Thoracic aorta (tissue), 2 donors: ENCODE data around the gene CASQ1. TPM values are rescaled to one million over a fixed set of nuclear protein-coding genes. Genes with fewer than 3 reads are reported as not detected.

Source experiments
- ATAC-seq: fragments of 150-250 bp; one replicate; pipeline ENCODE4 v1.8.0; 2017; ENCODE audit warnings: low read depth; ENCODE audit not compliant: insufficient number of reproducible peaks, low FRiP score
- DNase-seq: peaks from one replicate; pipeline ENCODE4 v3.0.0-alpha.2; 2020; ENCODE audit warnings: low spot score
- H3K27ac ChIP-seq, 2 donors: fragments of 200-600 bp; sonication (generic); 1 replicate in 1 of 2; 2 replicates in 1 of 2; pipeline ENCODE4 v1.5.1; 2016; ENCODE audit warnings: mild to moderate bottlenecking in 2 of 2, moderate library complexity in 2 of 2
- H3K27me3 ChIP-seq: fragments of 200-600 bp; sonication (generic); replicated peaks from 2 replicates; pipeline ENCODE4 v1.6.0; 2016; ENCODE audit warnings: mild to moderate bottlenecking; ENCODE audit not compliant: insufficient read depth
- H3K36me3 ChIP-seq: fragments of 200-600 bp; sonication (generic); one replicate; pipeline ENCODE4 v1.5.1; 2016
- H3K4me1 ChIP-seq, 2 donors: fragments of 200-600 bp; sonication (generic); 1 replicate in 1 of 2; 2 replicates in 1 of 2; pipeline versions ENCODE4 v1.5.1 to v1.6.0; 2016; ENCODE audit warnings: low read depth in 2 of 2, mild to moderate bottlenecking in 1 of 2; ENCODE audit not compliant: control insufficient read depth in 1 of 2
- H3K4me3 ChIP-seq: fragments of 200-600 bp; sonication (generic); 2 replicates; pipeline ENCODE4 v1.5.1; 2016; ENCODE audit warnings: mild to moderate bottlenecking
- H3K9me3 ChIP-seq: fragments of 200-600 bp; sonication (generic); 2 replicates; pipeline ENCODE4 v1.5.1; 2016
- total RNA-seq, 2 donors: library from RNA; depleted of rRNA; stranded (reverse); fragments of >200 nt; gene quantifications; one replicate each; pipeline versions ENCODE4 v1.1.0 to v1.2.3, GENCODE V29; 2016
- TF ChIP-seq, protein P1 (sequence below): fragments of 200-600 bp; sonication (generic); IDR thresholded peaks from one replicate; pipeline ENCODE4 v1.5.1; 2019; ENCODE audit warnings: antibody characterized with exemption

Gene CASQ1
- total RNA-seq = 10 to 100 TPM in 1 of 2 donors, 1 to 10 TPM in 1; 6.0 to 10.7 TPM

DNA sequence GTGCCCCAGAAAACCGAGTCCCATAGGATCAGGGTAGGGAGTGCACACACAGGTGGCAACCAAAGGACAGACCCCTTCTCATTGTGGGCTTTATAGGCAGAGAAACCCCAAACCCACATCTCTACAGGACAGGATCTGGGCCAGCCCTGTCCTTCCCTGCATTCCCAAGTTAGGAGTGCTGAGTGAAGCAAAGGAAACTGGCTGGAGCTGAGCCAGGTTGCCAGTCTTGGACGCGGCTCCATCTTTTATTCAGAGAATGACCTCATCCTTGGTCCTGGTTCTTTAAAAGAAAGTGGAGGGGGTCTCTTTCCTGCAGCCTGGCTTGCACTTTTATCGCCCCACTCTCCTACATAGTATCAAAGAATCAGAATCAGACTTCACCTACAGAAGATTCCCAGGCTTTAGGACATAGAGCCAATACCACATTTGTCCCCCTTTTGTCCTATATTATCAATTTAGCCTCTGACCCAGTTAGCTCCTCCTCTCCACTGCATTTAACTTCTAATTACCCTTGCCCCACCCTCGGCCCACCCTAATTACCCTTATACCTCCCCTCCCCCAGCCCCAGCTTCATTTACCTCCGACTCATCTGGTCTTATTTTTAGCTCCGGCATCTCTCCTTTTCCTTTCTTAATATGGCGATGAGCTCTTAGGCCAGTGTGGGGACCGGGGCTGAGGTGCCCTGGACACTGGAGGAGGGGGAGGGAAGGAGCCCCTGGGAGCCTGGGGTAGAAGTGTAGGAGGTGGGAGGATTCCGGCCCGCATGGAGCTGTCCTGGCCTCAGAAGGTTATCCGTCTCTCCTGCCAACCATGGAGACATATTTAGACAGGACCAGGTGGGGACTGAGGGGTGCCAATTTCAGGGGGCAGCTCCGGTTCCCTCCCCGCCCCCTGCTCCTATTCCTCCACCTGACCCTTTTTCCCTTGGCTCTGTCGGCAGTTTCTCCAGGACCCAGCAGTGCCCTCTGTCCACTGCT is at the start of gene CASQ1:
Gene CASQ1 (plus strand): TSS at position 927 of the 977 bp plus-strand sequence. CDS start 177 bp downstream, outside the sequence.
- no peaks in the 10 kb centered on the region for H3K27me3 ChIP-seq
- H3K4me1 ChIP-seq = peaks cover 12 to 44% of the 10 kb centered on the region in 2 donors
- no peaks in the 10 kb centered on the region for H3K36me3 ChIP-seq
- H3K9me3 ChIP-seq = no peaks in the 10 kb centered on the region
- no peak for DNase-seq
- peak within 1 kb of the TSS in 1 of 2 donors; percentile 49 for H3K27ac ChIP-seq
- TF ChIP-seq, protein P1, sequence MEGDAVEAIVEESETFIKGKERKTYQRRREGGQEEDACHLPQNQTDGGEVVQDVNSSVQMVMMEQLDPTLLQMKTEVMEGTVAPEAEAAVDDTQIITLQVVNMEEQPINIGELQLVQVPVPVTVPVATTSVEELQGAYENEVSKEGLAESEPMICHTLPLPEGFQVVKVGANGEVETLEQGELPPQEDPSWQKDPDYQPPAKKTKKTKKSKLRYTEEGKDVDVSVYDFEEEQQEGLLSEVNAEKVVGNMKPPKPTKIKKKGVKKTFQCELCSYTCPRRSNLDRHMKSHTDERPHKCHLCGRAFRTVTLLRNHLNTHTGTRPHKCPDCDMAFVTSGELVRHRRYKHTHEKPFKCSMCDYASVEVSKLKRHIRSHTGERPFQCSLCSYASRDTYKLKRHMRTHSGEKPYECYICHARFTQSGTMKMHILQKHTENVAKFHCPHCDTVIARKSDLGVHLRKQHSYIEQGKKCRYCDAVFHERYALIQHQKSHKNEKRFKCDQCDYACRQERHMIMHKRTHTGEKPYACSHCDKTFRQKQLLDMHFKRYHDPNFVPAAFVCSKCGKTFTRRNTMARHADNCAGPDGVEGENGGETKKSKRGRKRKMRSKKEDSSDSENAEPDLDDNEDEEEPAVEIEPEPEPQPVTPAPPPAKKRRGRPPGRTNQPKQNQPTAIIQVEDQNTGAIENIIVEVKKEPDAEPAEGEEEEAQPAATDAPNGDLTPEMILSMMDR = no peak
- peak; percentile 74 for ATAC-seq
- H3K4me3 ChIP-seq = peak within 1 kb of the TSS; percentile 40

DNA sequence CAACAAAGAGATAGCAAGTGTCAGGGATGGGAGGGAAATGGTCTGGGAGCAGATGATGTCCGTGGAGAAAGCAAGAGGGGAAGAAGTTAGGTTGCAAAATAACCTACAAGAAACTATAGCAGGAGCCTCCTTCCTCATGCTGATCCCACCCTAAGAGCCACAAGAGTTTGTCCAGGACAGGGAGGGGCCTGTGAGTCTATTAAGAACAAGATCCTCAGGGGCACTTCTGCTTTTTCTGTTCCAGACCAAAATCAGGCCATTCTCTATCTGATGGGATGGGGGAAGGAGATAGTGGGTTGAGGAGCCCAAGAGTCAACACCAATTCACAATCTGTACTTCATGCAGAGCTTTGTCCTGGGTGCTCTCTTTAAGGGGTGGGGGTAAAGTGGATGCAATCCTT is 46.7 kb upstream of the CASQ1 start:
- Histone ChIP-seq H3K4me1 (peaks cover 11 to 15% of the 10 kb centered on the region in 2 donors), H3K27ac (no peak overlapping the region), H3K4me3 (no peak overlapping the region), H3K36me3 (peaks cover 31% of the 10 kb centered on the region), H3K9me3 (no peaks in the 10 kb centered on the region), H3K27me3 (no peaks in the 10 kb centered on the region)
- TF ChIP-seq, protein P1 = no peak
- DNase-seq = no peak
- no peak for ATAC-seq

DNA sequence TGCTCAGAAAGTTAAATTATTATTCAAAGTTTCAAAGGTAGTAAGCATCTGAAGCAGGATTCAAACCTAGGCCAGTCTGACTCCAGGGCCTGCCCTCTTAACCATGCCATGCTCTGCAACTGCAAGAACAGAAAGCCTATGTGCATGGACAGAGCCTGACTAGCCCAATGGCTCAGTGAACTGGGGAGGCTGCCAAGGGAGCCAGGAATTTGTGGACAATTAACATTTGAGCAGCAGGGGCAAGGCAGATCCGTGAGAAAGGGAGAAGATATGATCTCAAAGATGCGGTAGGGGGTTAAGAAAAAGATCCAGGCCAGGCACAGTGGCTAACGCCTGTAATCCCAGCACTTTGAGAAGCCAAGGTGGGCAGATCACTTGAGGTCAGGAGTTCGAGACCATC is 45.5 kb upstream of the CASQ1 start:
- peaks cover 18% of the 10 kb centered on the region for H3K36me3 ChIP-seq
- no peak for ATAC-seq
- H3K27ac ChIP-seq = no peak overlapping the region
- H3K9me3 ChIP-seq = no peaks in the 10 kb centered on the region
- DNase-seq = no peak
- H3K27me3 ChIP-seq = no peaks in the 10 kb centered on the region
- TF ChIP-seq, protein P1 = no peak
- peaks cover 20 to 27% of the 10 kb centered on the region in 2 donors for H3K4me1 ChIP-seq
- H3K4me3 ChIP-seq = no peak overlapping the region

DNA sequence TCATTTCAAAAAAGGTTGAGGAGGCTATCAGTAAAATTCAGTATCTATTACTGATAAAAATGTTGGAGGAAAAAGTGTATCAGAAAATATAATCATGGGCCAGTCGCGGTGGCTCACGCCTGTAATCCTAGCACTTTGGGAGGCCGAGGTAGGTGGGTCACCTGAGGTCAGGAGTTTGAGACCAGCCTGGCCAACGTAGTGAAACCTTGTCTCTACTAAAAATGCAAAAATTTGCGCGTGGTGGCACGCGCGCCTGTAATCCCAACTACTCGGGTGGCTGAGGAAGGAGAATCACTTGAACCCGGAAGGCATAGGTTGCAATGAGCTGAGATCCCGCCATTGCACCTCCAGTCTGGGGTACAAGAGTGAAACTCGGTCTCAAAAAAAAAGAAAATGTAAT is 44.3 kb upstream of the CASQ1 start:
- Histone ChIP-seq H3K36me3 (peaks cover 11% of the 10 kb centered on the region), H3K4me1 (peaks cover 24 to 37% of the 10 kb centered on the region in 2 donors), H3K27me3 (no peaks in the 10 kb centered on the region), H3K9me3 (no peaks in the 10 kb centered on the region), H3K27ac (no peak overlapping the region), H3K4me3 (no peak overlapping the region)
- TF ChIP-seq, protein P1 = no peak
- no peak for DNase-seq
- no peak for ATAC-seq

DNA sequence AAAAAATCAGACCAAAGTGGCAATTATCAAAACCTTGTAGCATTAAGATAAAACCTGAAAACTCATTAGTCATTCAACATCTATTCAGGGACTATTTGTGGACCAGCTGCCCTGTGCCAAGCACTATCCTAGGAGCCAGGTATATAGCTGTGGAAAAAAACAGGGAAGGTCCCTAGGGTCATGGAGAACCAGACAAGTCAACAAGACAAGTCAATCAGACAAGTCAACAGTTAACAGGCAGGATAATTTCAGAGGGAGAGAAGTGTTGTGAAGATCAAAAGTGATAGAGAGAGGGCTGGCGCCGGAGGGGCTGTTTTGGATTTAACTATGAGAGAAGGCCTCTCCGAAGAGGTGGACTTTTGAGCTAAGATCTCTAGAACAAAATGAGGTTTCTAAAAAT is 42.3 kb upstream of the CASQ1 start:
- Histone ChIP-seq H3K9me3 (no peaks in the 10 kb centered on the region), H3K27me3 (no peaks in the 10 kb centered on the region), H3K36me3 (no peaks in the 10 kb centered on the region), H3K4me1 (peaks cover 24 to 40% of the 10 kb centered on the region in 2 donors), H3K4me3 (no peak overlapping the region), H3K27ac (peak overlapping the region; percentile 77 to 91)
- DNase-seq = no peak
- TF ChIP-seq, protein P1 = no peak
- ATAC-seq = no peak
